Fibroblast of villous mesenchyme (primary cell): ENCODE results near the gene DYNC1LI1. TPM values are rescaled to one million over a fixed set of nuclear protein-coding genes. Genes with fewer than 3 reads are reported as not detected.

Experiments used
- DNase-seq: peaks from one replicate; pipeline ENCODE4 v3.0.0-alpha.2; 2010; ENCODE audit warnings: low read depth
- H3K4me3 ChIP-seq: 2 replicates; pipeline ENCODE4 v1.5.1; 2011; ENCODE audit warnings: low read depth, mild to moderate bottlenecking, low read length
- total RNA-seq: library from RNA; depleted of rRNA; stranded (reverse); fragments of >200 nt; gene quantifications from 2 replicates; pipeline ENCODE4 v1.2.3, GENCODE V29; 2012
- TF ChIP-seq, protein P1 (sequence below): IDR thresholded peaks from 2 replicates; pipeline ENCODE4 v1.5.1; 2012; ENCODE audit warnings: low read depth, mild to moderate bottlenecking, low read length; ENCODE audit not compliant: insufficient read depth

The DYNC1LI1 gene
- total RNA-seq, 1 donor = 50.1 TPM

DNA sequence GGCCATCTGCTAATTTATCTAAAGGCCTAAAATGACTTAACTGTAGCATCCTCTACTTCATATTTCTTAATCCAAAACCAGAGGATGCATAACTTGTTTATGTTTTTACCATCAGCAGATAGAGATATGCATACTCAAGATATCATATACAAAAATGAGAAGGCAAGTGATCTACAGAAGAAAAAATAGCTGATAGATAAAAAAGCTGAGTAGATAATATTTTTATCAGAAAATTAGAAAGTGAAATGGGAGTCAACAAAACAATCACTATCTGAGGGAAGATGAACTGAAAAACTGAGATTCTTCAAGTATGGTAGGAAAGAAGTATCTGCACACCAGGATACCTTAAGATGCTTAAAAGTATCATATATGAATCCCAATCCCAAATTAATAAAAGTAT, 25.4 kb downstream of the DYNC1LI1 start:
- TF ChIP-seq, protein P1, sequence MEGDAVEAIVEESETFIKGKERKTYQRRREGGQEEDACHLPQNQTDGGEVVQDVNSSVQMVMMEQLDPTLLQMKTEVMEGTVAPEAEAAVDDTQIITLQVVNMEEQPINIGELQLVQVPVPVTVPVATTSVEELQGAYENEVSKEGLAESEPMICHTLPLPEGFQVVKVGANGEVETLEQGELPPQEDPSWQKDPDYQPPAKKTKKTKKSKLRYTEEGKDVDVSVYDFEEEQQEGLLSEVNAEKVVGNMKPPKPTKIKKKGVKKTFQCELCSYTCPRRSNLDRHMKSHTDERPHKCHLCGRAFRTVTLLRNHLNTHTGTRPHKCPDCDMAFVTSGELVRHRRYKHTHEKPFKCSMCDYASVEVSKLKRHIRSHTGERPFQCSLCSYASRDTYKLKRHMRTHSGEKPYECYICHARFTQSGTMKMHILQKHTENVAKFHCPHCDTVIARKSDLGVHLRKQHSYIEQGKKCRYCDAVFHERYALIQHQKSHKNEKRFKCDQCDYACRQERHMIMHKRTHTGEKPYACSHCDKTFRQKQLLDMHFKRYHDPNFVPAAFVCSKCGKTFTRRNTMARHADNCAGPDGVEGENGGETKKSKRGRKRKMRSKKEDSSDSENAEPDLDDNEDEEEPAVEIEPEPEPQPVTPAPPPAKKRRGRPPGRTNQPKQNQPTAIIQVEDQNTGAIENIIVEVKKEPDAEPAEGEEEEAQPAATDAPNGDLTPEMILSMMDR = no peak
- no peak overlapping the region for H3K4me3 ChIP-seq

GRCh38 chr3:32544894-32545293, 25.8 kb downstream of the DYNC1LI1 start:
- TF ChIP-seq, protein P1 = no peak
- H3K4me3 ChIP-seq = no peak overlapping the region
- peak; percentile 14 for DNase-seq

More for the DNA sequence above, 25.4 kb downstream of the DYNC1LI1 start:
- no peak for DNase-seq

DNA sequence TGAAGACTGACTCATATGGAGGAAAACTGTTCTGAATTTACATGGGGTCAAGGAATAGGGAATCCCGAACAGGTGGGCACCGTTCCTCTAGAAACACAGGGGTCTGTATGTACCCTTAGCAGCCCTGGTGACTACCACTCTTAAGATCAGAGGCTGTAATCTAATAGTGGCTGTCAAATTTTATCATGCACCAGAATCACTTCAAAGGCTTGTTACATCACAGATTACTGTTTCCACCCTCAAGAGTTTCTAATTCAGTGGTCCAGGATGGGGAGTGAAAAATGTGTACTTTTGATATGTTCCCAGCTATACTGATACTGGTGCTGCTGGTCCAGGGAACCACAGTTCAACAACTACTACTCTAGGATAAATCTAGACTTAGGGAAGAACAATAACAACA, 27.9 kb downstream of the DYNC1LI1 start:
- no peak for DNase-seq
- TF ChIP-seq, protein P1 = no peak
- H3K4me3 ChIP-seq = no peak overlapping the region

DNA sequence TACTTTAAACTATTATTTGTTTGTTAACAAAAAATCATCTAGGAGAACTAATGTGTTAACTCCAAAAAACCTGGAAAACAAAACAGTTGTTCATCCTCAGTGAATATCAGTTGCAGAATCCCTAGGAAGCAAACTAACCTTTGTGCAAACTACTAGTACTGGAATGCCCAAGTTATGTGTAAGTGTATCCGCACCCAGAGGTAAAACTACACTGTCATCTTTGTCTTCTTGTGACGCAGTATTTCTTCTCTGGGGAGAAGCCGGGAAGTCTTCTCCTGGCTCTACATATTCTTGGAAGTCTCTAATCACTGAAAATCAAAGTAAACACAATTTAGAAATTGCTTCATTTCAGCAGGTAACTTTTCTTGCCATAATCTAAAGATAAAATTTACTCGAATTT, 29.8 kb downstream of the DYNC1LI1 start:
- no peak for DNase-seq
- H3K4me3 ChIP-seq = no peak overlapping the region
- TF ChIP-seq, protein P1 = no peak

DNA sequence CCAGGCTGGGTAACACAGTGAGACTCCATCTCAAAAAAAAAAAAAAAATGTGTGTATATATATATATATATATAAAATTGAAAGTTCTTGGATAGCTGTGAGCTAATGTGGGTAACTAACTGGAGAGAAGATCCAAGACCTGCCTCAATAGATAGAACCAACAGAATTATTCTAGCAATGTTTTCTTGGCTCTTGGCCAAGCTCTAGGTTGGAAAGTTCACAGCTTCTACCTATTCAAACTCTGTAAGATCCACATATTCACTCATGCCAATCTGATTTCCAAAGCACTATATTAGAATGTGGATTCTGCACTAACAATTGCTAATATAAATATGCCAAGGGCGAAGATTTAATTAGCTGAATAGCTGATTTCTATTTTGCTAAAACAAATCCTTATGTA, 38.2 kb downstream of the DYNC1LI1 start:
- TF ChIP-seq, protein P1 = no peak
- H3K4me3 ChIP-seq = no peak overlapping the region
- DNase-seq = no peak

DNA sequence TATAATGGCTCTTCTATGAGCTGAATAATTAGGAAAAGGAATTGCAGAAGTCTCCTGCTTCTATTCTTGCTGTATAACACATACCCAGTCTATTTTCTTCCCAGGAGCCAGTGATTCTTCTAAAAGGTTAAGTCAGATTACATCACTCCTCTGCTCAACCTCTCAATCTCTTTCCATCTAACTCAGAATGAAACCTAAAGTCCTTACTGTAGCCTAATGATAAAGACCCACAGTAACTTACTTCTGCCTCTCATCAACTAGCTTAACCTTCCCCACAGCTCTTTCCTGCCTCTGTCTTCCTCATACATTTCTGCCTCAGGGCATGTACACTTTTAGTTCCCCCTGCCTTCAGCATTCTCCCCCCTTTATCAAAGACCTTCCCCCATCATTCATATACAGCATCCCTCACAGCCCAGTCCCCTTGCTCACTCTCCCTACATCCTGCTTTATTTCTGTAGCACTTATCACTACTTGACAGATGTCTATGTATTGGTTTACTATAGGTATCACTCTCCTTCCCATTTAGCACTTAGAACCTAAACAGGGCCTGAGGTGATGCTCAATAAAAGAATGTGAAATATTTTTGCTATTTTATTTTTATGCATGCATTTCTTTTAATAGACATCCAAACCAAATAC, 39.5 kb downstream of the DYNC1LI1 start:
- TF ChIP-seq, protein P1 = no peak
- no peak for DNase-seq
- H3K4me3 ChIP-seq = no peak overlapping the region

GRCh38 chr3:32525720-32526119, 44.9 kb downstream of the DYNC1LI1 start:
- H3K4me3 ChIP-seq = no peak overlapping the region
- TF ChIP-seq, protein P1 = no peak
- no peak for DNase-seq
